OCI-LY7 (cell line): ENCODE measurements around the gene KBTBD12.

Experiments used
- EZH2phosphoT487 ChIP-seq: fragments of 200-600 bp; sonication (generic); IDR thresholded peaks from 2 replicates; pipeline ENCODE4 v1.6.1; 2018; ENCODE audit warnings: low read depth, borderline replicate concordance, mild to moderate bottlenecking, mixed run types, antibody characterized with exemption, low read length, moderate library complexity, mixed read lengths
- TF ChIP-seq, protein P1 (sequence below): fragments of 200-600 bp; sonication (generic); conservative IDR thresholded peaks from 2 replicates; pipeline ENCODE4 v1.5.1; 2014; ENCODE audit warnings: mild to moderate bottlenecking, antibody characterized with exemption, low read length, moderate library complexity, mixed read lengths

DNA sequence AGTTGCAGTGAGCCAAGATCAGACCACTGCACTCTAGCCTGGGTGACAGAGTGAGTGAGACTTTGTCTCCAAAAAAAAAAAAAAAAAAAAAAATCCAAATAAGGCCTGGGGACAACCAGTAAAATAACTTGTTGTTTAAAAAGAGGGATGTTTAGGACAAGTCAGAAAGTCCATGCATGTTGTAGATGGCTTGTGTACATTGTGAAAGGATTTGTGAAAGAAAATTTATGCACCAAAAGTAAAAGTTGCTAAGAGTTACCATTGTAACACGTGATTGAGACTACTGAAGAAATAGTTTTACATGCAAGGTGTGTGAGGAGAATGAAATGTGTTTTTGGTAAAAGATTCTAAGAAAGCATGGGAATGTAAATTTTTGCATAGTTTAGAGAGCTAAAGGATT lies 101.5 kb downstream of the KBTBD12 start:
- TF ChIP-seq, protein P1, sequence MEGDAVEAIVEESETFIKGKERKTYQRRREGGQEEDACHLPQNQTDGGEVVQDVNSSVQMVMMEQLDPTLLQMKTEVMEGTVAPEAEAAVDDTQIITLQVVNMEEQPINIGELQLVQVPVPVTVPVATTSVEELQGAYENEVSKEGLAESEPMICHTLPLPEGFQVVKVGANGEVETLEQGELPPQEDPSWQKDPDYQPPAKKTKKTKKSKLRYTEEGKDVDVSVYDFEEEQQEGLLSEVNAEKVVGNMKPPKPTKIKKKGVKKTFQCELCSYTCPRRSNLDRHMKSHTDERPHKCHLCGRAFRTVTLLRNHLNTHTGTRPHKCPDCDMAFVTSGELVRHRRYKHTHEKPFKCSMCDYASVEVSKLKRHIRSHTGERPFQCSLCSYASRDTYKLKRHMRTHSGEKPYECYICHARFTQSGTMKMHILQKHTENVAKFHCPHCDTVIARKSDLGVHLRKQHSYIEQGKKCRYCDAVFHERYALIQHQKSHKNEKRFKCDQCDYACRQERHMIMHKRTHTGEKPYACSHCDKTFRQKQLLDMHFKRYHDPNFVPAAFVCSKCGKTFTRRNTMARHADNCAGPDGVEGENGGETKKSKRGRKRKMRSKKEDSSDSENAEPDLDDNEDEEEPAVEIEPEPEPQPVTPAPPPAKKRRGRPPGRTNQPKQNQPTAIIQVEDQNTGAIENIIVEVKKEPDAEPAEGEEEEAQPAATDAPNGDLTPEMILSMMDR, result no peak
- no peak for TF ChIP-seq EZH2phosphoT487
